ENCODE results near the gene TMIE. TPM values are rescaled to one million over a fixed set of nuclear protein-coding genes. Genes with fewer than 3 reads are reported as not detected.

TMIE gene
- total RNA-seq, 1 donor from 2014 or later: 1.7 TPM

DNA sequence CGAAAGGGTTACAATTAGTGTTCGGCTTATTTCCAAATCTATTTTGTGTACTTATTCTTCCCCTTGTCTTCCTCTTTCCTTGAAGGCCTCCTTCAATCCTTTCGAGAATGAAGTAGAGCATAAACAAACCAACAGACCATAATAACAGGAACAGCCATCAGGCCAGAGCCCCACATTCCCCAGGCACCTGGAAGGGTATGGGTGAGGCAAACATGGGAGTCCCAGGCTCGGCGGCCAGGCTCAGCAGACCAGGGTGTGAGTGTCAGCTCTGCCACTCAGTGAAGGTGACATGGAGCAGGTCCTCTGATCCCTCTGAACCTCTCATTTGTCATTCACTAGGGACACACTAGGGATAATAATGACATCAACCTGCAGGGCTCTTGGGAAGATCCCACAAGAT, 21.5 kb upstream of the TMIE start:
- TF ChIP-seq, protein P1, sequence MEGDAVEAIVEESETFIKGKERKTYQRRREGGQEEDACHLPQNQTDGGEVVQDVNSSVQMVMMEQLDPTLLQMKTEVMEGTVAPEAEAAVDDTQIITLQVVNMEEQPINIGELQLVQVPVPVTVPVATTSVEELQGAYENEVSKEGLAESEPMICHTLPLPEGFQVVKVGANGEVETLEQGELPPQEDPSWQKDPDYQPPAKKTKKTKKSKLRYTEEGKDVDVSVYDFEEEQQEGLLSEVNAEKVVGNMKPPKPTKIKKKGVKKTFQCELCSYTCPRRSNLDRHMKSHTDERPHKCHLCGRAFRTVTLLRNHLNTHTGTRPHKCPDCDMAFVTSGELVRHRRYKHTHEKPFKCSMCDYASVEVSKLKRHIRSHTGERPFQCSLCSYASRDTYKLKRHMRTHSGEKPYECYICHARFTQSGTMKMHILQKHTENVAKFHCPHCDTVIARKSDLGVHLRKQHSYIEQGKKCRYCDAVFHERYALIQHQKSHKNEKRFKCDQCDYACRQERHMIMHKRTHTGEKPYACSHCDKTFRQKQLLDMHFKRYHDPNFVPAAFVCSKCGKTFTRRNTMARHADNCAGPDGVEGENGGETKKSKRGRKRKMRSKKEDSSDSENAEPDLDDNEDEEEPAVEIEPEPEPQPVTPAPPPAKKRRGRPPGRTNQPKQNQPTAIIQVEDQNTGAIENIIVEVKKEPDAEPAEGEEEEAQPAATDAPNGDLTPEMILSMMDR (IDR thresholded peaks at IDR 0.05): no peak
- no peak for ATAC-seq
- H3K4me3 ChIP-seq: no peak overlapping the region
- H3K36me3 ChIP-seq: peaks cover 10% of the 10 kb centered on the region
- H3K9me3 ChIP-seq: no peaks in the 10 kb centered on the region
- intact Hi-C loops (cut with DNase I): no loop called here
- H3K4me1 ChIP-seq: no peaks in the 10 kb centered on the region
- no peak for DNase-seq
- no peaks in the 10 kb centered on the region for H3K27me3 ChIP-seq
- no peak overlapping the region for H3K27ac ChIP-seq

DNA sequence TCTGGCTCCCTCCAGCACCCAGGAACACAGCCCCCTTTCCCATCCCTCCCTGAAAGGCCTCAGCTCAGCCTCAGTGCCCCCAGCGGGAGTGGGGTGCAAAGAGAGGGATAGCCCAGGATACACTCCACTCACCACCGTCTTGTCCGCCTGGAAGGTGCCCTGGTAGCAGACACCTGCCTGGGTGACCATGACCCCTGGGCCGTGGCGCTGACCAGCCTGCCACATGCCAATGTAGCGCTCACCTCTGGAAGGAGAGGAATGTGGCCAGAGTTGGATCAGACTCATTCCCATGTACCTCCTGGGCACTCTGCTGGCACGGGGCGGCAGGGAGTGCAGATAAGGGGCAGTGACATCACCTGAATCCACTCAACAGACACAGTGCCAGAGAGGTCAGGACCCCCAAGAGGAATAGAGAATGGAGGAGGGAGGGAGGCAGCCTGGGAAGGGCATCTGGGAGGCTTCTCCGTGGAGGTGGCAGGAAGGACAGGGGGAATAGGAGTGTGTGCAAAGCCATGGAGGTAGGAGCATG, 20.8 kb upstream of the TMIE start:
- TF ChIP-seq, protein P1 (IDR thresholded peaks at IDR 0.05): no peak
- H3K4me1 ChIP-seq: no peaks in the 10 kb centered on the region
- no peak overlapping the region for H3K4me3 ChIP-seq
- H3K9me3 ChIP-seq: no peaks in the 10 kb centered on the region
- H3K27ac ChIP-seq: no peak overlapping the region
- intact Hi-C loops (cut with DNase I): no loop called here
- peaks cover 6% of the 10 kb centered on the region for H3K36me3 ChIP-seq
- no peak for DNase-seq
- no peaks in the 10 kb centered on the region for H3K27me3 ChIP-seq
- no peak for ATAC-seq

DNA sequence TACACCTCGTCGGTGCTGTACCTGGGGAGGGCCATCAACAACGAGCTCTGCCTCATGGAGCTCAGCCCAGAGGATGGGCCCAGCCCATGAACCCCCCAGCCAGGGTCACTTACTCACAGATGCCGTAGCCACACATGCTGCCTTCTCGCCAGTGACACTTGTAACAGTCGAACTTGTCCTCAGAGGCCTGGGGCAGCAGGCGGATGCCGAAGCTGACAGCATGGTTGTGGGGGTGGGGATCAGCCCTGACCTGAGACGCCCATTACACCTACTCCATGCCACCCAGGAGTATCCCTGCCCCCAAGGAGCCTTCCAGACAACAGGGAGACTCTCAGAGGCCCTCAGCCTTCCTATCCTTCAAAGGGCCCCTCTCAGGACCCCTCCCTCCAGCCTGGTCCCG, 19.8 kb upstream of the TMIE start:
- Histone ChIP-seq H3K27me3 (no peaks in the 10 kb centered on the region), H3K4me1 (no peaks in the 10 kb centered on the region), H3K36me3 (peaks cover 4% of the 10 kb centered on the region), H3K9me3 (no peaks in the 10 kb centered on the region), H3K4me3 (no peak overlapping the region), H3K27ac (no peak overlapping the region)
- TF ChIP-seq, protein P1 (IDR thresholded peaks at IDR 0.05): no peak
- intact Hi-C loops (cut with DNase I): no loop called here
- DNase-seq (no peak), ATAC-seq (no peak)

DNA sequence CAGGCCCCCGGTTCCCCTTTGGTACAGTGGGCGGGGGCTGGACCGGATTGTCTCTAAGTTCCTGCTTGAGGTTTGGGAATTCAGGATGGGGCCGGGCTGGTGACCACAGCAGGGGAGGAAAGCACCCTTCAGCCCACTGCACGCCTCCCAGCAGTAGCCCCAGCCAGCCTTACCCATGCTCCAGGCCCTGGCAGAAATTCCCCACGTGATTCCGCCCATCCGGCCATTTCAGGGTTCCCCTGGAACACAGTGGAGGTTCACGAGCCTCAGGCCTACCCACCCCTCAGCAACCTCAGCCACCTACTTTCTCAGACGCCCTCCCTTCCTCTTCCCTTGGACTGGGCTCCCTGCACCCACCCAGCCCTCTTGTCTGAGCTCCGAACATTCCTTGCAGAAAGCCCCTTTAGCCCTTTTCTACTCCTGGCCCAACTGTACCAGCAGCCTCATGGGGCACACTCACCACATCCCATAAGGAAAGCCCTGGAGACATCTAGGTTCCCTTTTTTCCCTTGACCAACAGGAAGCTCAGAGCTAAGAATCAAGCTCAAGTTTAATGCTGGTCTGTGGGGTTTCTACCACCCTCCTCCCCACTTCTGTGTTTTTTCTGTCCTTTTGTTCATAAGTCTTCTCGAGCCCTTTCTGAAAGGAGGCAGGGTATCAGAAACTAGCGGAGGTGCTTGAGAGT, 19.2 kb upstream of the TMIE start:
- Histone ChIP-seq H3K4me3 (no peak overlapping the region), H3K27ac (no peak overlapping the region), H3K36me3 (peaks cover 4% of the 10 kb centered on the region), H3K27me3 (no peaks in the 10 kb centered on the region), H3K4me1 (no peaks in the 10 kb centered on the region), H3K9me3 (no peaks in the 10 kb centered on the region)
- intact Hi-C loops (cut with DNase I): no loop called here
- ATAC-seq (no peak), DNase-seq (no peak)
- TF ChIP-seq, protein P1 (IDR thresholded peaks at IDR 0.05): no peak

DNA sequence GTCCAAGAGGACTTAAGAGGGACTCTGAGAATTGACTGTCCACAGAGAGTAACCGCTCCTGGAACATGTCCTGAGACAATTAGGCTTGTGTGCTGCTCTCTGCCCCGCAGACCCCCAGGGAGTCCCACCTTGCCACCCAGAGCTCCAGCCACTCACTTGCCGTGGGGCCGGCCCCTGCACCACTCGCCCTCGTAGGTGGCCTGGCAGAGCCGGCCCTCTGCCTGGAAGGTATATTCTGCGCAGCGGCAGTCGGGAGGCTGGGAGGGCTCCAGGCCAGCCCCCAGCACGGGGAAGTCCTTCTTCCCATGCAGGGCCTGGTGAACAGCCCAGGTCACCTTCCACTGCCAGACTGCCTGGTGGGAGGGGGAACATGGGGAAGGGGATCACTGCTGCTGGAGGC, 18.2 kb upstream of the TMIE start:
- ATAC-seq (no peak), DNase-seq (no peak)
- H3K4me3 ChIP-seq: no peak overlapping the region
- H3K36me3 ChIP-seq: peaks cover 4% of the 10 kb centered on the region
- H3K27ac ChIP-seq: no peak overlapping the region
- H3K27me3 ChIP-seq: no peaks in the 10 kb centered on the region
- no peaks in the 10 kb centered on the region for H3K4me1 ChIP-seq
- TF ChIP-seq, protein P1 (IDR thresholded peaks at IDR 0.05): no peak
- intact Hi-C loops (cut with DNase I): no loop called here
- H3K9me3 ChIP-seq: no peaks in the 10 kb centered on the region

Measured in upper lobe of right lung (tissue), 1 donor.